H1 (cell line): ENCODE data around the gene CNTN5. TPM values are rescaled to one million over a fixed set of nuclear protein-coding genes. Genes with fewer than 3 reads are reported as not detected.

Experiments
- EZH2 ChIP-seq: fragments of 200-600 bp; sonication (generic); IDR thresholded peaks from 2 replicates; pipeline ENCODE4 v1.7.1; 2012; ENCODE audit warnings: low read depth, mild to moderate bottlenecking, moderate library complexity, low read length, inconsistent platforms; ENCODE audit not compliant: severe bottlenecking
- MAX ChIP-seq: IDR thresholded peaks from 2 replicates; pipeline ENCODE4 v1.6.1; 2012; ENCODE audit warnings: inconsistent platforms
- RFX5 ChIP-seq: IDR thresholded peaks from 2 replicates; pipeline ENCODE4 v1.6.1; 2011; ENCODE audit warnings: low read depth, low read length, improper control_type of control experiment, borderline replicate concordance
- TAF7 ChIP-seq: optimal IDR thresholded peaks from 2 replicates; pipeline ENCODE3; 2011; ENCODE audit warnings: low read depth, mild to moderate bottlenecking, inconsistent platforms, low read length, moderate library complexity, borderline replicate concordance
- polyA plus RNA-seq, 7 experiments: library from polyadenylated mRNA; depleted of rRNA in 3 of 7; stranded (reverse) in 5 of 7; unstranded in 2 of 7; fragments of >200 nt in 5 of 7; fragments of 200-250 nt in 2 of 7; gene quantifications; 1 replicate in 5 of 7; 2 replicates in 1 of 7; 4 replicates in 1 of 7; pipeline versions ENCODE4 v1.2.1 to v1.2.3, GENCODE V29; 2011 to 2013; ENCODE audit warnings: missing spikeins in 2 of 7, mixed read lengths in 2 of 7
- total RNA-seq: library from RNA; stranded (reverse); fragmentation: NEBNext Ultra II Directional; extraction: Animal tissue kit (Norgen Biotek cat#: 25700); gene quantifications from 2 replicates; pipeline ENCODE4 v1.2.1, GENCODE V29; 2021

Gene CNTN5
- total and polyA plus RNA-seq, 2 of the 8 experiments (the other 6 are each of a cell fraction or from before 2014, with no cell fraction given), result not detected

- TF ChIP-seq TAF7 (no peak), MAX (no peak), EZH2 (no peak), RFX5 (no peak)
These were observed 142.1 kb downstream of the CNTN5 start (continued) for GRCh38 chr11:99162819-99163218.
